GM12864 (cell line): ENCODE results near the gene OGFR.

Source experiments
- DNase-seq: peaks from one replicate; pipeline ENCODE4 v3.0.0-alpha.2; 2011; ENCODE audit warnings: low read depth
- H3K4me3 ChIP-seq: 2 replicates; pipeline ENCODE4 v1.5.1; 2011; ENCODE audit warnings: mild to moderate bottlenecking, low read depth, low read length, control low read depth
- CTCF ChIP-seq: IDR thresholded peaks from 2 replicates; pipeline ENCODE4 v1.5.1; 2011; ENCODE audit warnings: low read depth, mild to moderate bottlenecking, moderate library complexity, low read length, control low read depth, inconsistent platforms; ENCODE audit errors: missing control alignments

The OGFR gene

DNA sequence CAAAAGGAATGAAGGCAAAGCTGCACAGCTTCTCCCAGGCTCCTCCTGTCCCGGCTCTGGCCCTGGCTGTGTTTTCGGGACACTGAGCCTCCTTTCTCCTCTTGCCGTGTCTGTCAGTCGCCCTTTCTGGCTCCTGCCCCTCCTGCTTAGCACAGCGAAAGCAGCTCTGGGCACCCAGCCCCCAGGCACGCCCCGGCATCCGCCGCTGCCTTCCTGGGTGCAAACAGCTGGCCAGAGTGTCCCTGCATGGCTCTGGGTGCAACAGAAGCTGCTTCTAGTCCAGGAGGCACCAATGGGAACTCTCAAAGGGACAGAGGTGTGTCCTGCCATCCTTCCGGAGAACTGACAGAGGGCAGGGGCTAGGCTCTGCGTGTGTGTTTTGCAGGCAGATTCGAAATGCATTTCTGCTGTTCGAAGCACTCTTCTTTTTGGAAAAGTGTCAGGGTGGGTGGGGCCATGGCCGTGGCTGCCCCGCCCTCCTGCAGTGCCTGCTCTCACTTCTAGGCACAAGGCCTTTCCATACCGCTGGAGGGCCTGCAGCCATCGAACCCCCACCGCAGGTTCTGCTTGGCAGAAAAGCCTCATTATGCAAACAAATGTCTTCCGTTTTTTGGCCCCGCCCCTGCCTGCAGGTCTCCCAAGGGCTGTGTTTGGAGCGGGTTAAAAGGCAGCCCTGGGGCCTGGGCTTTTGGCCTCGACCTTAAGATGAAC, 27.7 kb downstream of the OGFR start:
- peak; percentile 45 for DNase-seq
- peak overlapping the region; percentile 12 for H3K4me3 ChIP-seq
- TF ChIP-seq CTCF: peak; percentile 25

DNA sequence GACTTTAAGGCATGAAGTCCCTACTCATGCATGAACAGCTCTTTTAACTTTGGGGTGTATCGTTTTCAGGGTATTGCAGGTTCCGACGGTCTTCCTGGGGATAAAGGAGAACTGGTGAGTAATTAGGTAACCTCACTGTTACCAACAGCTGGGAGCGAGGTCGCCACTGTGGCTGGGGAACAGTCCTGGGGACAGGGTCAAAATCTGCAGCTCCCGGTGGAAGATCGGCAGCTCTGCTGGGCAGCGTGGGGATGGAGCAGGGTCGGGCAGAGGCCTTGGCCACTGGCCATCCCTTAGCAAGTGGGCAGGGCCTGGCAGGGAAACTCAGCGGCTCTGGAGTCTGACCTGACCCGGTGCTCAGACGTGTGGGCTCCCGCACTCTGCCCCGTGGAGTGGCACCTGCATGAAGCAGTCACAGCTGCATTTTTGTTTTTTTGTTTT, 28.3 kb downstream of the OGFR start:
- DNase-seq: no peak
- H3K4me3 ChIP-seq: peak overlapping the region; percentile 12

DNA sequence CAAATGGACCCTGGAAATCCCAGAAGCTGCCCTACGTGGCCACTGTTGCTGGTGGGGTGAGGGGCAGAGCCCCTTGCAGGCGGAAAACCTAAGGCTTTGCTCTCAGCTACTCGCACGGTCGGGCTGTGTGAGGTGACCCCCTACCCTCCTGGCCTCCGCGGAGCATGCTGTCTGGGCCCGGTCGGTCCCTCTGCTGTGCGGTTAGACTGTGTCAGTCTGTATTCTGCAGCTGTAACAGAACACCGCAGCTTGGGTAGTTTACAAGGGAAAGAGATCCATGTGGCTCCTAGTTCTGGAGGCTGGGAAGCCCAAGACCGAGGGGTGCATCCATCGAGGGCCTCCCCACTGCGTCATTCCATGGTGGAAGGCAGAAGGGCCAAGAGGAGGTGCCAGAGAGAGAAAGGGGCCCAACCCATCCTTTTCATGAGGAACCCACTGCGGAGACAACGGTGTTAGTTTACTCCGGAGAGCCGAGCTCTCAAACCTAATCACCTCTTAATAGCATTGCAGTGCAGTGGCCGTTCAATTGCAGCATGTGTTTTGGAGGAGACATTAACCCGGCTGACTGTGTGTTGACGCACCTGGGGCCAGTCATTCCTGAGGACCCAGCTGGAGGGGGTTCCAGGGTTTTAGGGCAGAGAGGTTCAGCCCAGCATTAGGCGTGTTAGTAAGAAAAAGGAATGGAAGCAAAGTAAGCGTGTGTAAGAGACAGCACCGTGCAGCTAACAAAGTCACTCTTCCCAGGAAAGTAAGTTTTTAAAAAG, 30.5 kb downstream of the OGFR start:
- no peak for DNase-seq
- no peak overlapping the region for H3K4me3 ChIP-seq
- TF ChIP-seq CTCF: no peak

More for the DNA sequence above, 28.3 kb downstream of the OGFR start:
- TF ChIP-seq CTCF: no peak

DNA sequence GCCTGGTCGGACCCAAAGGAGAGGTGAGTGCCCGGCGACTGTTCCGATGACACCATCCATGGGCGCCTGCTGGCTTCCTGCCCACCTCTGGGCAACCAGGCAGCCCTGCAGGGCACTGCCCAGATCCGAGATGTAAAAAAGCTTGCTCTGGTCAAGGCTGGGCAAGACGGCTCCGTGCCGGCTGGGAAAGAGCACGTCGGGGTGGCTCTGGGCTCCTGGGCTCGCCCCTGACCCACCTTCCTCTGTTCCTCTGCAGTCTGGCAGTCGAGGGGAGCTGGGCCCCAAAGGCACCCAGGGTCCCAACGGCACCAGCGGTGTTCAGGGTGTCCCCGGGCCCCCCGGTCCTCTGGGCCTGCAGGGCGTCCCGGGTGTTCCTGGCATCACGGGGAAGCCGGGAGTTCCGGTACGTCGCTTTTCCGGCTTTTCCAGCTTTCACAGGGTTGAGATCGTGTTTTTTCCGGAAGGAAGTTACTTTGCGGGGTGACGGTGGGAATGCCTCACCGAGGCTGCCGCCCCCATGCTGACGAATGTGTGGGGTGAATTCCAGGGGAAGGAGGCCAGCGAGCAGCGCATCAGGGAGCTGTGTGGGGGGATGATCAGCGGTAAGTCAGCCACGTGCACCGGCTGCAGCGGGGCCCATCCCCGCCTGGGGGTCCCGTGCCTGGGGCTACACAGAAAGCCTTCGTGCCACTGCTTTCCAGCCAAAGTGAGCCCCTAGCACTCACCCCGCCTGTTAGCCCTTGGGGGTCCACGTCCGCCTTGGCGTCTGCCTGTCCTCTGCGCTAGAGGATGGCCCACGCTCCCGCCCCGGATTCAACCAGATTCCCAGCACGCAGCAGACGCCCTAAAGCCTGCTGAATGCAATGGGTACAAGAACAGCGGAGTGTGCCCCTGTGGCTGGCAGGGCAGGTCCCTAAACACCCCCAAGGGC, 31.6 kb downstream of the OGFR start:
- DNase-seq: no peak
- TF ChIP-seq CTCF: no peak
- H3K4me3 ChIP-seq: no peak overlapping the region

GRCh38 chr20:62836967-62837490, 32.4 kb downstream of the OGFR start:
- DNase-seq: no peak
- H3K4me3 ChIP-seq: no peak overlapping the region
- no peak for TF ChIP-seq CTCF

GRCh38 chr20:62837790-62838127, 33.1 kb downstream of the OGFR start:
- no peak for TF ChIP-seq CTCF
- H3K4me3 ChIP-seq: no peak overlapping the region
- DNase-seq: no peak
